A549 (cell line): ENCODE data around the gene PRKAR2B. TPM values are rescaled to one million over a fixed set of nuclear protein-coding genes. Genes with fewer than 3 reads are reported as not detected.
A peak's percentile ranks its signal among the peaks of the same experiment; 100 is the strongest.

Experiments used
- ATAC-seq, 2 experiments: fragments of 200-7000 bp in 1 of 2; fragments of >200 bp in 1 of 2; cut with Nextera tagmentation in 1 of 2; cut with Tn5 transposase in 1 of 2; 3 replicates each; pipeline versions ENCODE4 v1.8.0 to v1.9.1; 2018 to 2020; ENCODE audit warnings: mild to moderate bottlenecking in 1 of 2, moderate library complexity in 1 of 2
- CTCF ChIA-PET: fragments of 300-600 bp; sonication (Branson Sonifier 250); formaldehyde crosslinking; extraction: SDS; loops from one replicate; lab custom pipeline; 2021; ENCODE audit warnings: antibody characterized with exemption, inconsistent platforms; lab: Yijun Ruan, JAX
- POLR2A ChIA-PET: fragments of 350-600 bp; formaldehyde crosslinking; extraction: SDS; loops from one replicate; lab custom pipeline; 2021; ENCODE audit warnings: antibody characterized with exemption, inconsistent platforms; lab: Yijun Ruan, JAX
- DNase-seq, 2 experiments: peaks; one replicate each; pipeline versions ENCODE4 v3.0.0 to v3.0.0-alpha.2; 2011 to 2016; ENCODE audit warnings: low read depth in 1 of 2, low spot score in 1 of 2
- FAIRE-seq: peaks from 2 replicates; lab custom pipeline; 2011; peaks lifted over from hg19 to GRCh38; lab: Jason Lieb, UNC
- H3K27ac ChIP-seq, 2 experiments: fragments of >200 bp; sonication (Bioruptor Twin); formaldehyde crosslinking; 3 replicates each; pipeline ENCODE4 v1.5.1; 2016 to 2017
- H3K4me1 ChIP-seq: fragments of >200 bp; sonication (Bioruptor Twin); formaldehyde crosslinking; 3 replicates; pipeline ENCODE4 v1.6.1; 2016
- H3K4me2 ChIP-seq: fragments of >200 bp; sonication (Bioruptor Twin); formaldehyde crosslinking; 3 replicates; pipeline ENCODE4 v1.6.1; 2016
- H3K4me3 ChIP-seq: fragments of >200 bp; sonication (Bioruptor Twin); formaldehyde crosslinking; 3 replicates; pipeline ENCODE4 v1.5.1; 2016
- H3K9me3 ChIP-seq: fragments of >200 bp; sonication (Bioruptor Twin); formaldehyde crosslinking; 3 replicates; pipeline ENCODE4 v1.6.1; 2016
- BHLHE40 ChIP-seq: IDR thresholded peaks from 2 replicates; pipeline ENCODE4 v1.6.1; 2012; ENCODE audit warnings: low read depth, low read length, inconsistent platforms
- CBX8 ChIP-seq: fragments of 200-600 bp; sonication (generic); IDR thresholded peaks from 2 replicates; pipeline ENCODE4 v1.6.1; 2016
- CHD2 ChIP-seq: fragments of 150-350 bp; IDR thresholded peaks from 2 replicates; pipeline ENCODE4 v1.6.1; 2014; ENCODE audit warnings: low read length; ENCODE audit not compliant: partially characterized antibody
- CTCF ChIP-seq: fragments of >200 bp; sonication (Bioruptor Twin); formaldehyde crosslinking; IDR thresholded peaks from 3 replicates; pipeline ENCODE4 v1.5.1; 2016
- ELK1 ChIP-seq: fragments of 150-350 bp; IDR thresholded peaks from 2 replicates; pipeline ENCODE4 v1.6.1; 2014; ENCODE audit warnings: low read depth, mild to moderate bottlenecking, low read length
- FOXS1 ChIP-seq: fragments of 250-450 bp; sonication (Bioruptor Pico); IDR thresholded peaks from 2 replicates; pipeline ENCODE4 v1.5.0; 2020; ENCODE audit warnings: mild to moderate bottlenecking, moderate library complexity
- HDAC2 ChIP-seq: fragments of 200-600 bp; sonication (generic); IDR thresholded peaks from 2 replicates; pipeline ENCODE4 v1.6.1; 2016
- HES2 ChIP-seq: fragments of >200 bp; sonication (Bioruptor Twin); formaldehyde crosslinking; IDR thresholded peaks from 2 replicates; pipeline ENCODE4 v1.6.1; 2016
- HMGXB4 ChIP-seq: fragments of 250-450 bp; sonication (Bioruptor Pico); IDR thresholded peaks from 2 replicates; pipeline ENCODE4 v1.5.0; 2021; ENCODE audit warnings: mild to moderate bottlenecking, moderate library complexity, borderline replicate concordance
- HOXB13 ChIP-seq: fragments of 250-450 bp; sonication (Bioruptor Pico); IDR thresholded peaks from 2 replicates; pipeline ENCODE4 v1.5.0; 2020; ENCODE audit warnings: low read depth, mild to moderate bottlenecking, moderate library complexity
- JUN ChIP-seq, 2 experiments: fragments of >200 bp; sonication (Bioruptor Twin); formaldehyde crosslinking; IDR thresholded peaks; 2 replicates in 1 of 2; 3 replicates in 1 of 2; pipeline ENCODE4 v1.6.1; 2016 to 2017
- KDM5A ChIP-seq: fragments of 200-600 bp; sonication (generic); IDR thresholded peaks from 2 replicates; pipeline ENCODE4 v1.6.1; 2016; ENCODE audit warnings: antibody characterized with exemption, mild to moderate bottlenecking
- MAFK ChIP-seq: fragments of 450-650 bp; IDR thresholded peaks from 2 replicates; pipeline ENCODE4 v1.6.1; 2014; ENCODE audit not compliant: partially characterized antibody
- MAX ChIP-seq: IDR thresholded peaks from 2 replicates; pipeline ENCODE4 v1.6.1; 2012
- MYC ChIP-seq: IDR thresholded peaks from 2 replicates; pipeline ENCODE4 v1.6.1; 2012; ENCODE audit warnings: mild to moderate bottlenecking, inconsistent platforms, low read length, improper control_type of control experiment, borderline replicate concordance
- NFE2L2 ChIP-seq: fragments of 150-350 bp; conservative IDR thresholded peaks from 2 replicates; pipeline ENCODE4 v1.6.1; 2014; ENCODE audit warnings: low read length
- NR3C1 ChIP-seq: fragments of >200 bp; sonication (Bioruptor Twin); formaldehyde crosslinking; IDR thresholded peaks from 3 replicates; pipeline ENCODE4 v1.6.1; 2017
- PHF8 ChIP-seq: fragments of 200-600 bp; sonication (generic); IDR thresholded peaks from 2 replicates; pipeline ENCODE4 v1.6.1; 2016; ENCODE audit warnings: low read depth, mild to moderate bottlenecking, antibody characterized with exemption, moderate library complexity, borderline replicate concordance
- POLR2A ChIP-seq: IDR thresholded peaks from 2 replicates; pipeline ENCODE4 v1.6.1; 2012; ENCODE audit warnings: mild to moderate bottlenecking, low read length
- REST ChIP-seq: fragments of 200-600 bp; sonication (generic); IDR thresholded peaks from 2 replicates; pipeline ENCODE4 v1.6.1; 2016; ENCODE audit warnings: antibody characterized with exemption, mild to moderate bottlenecking, moderate library complexity
- RNF2 ChIP-seq: fragments of 200-600 bp; sonication (generic); IDR thresholded peaks from 2 replicates; pipeline ENCODE4 v1.6.1; 2016; ENCODE audit warnings: low read depth, mild to moderate bottlenecking, antibody characterized with exemption, moderate library complexity, borderline replicate concordance
- TFCP2L1 ChIP-seq: fragments of 250-450 bp; sonication (Bioruptor Pico); IDR thresholded peaks from 2 replicates; pipeline ENCODE4 v1.5.0; 2021; ENCODE audit warnings: mild to moderate bottlenecking
- WGBS: methylation state at CpG from one replicate; pipeline ENCODE4 v1.1.6; 2017; ENCODE audit errors: missing lambda C conversion rate; 5-methylcytosine and 5-hydroxymethylcytosine counted together
- polyA plus RNA-seq, 4 experiments: library from polyadenylated mRNA; depleted of rRNA in 3 of 4; stranded (reverse); fragments of >200 nt; fragmentation: RNase III in 1 of 4; extraction: RNeasy Plus Mini Kit Qiagen cat#74134 plus additional on column Dnase treatment in 1 of 4; gene quantifications; 2 replicates in 3 of 4; 3 replicates in 1 of 4; pipeline ENCODE4 v1.2.3, GENCODE V29; 2011 to 2017

Gene PRKAR2B
- polyA plus RNA-seq, 2 of the 4 experiments (the other 2 are of a cell fraction) = 3.6 to 4.4 TPM

GRCh38 chr7:107169120-107170050 is 124.9 kb downstream of the PRKAR2B start (continued):
- TF ChIP-seq BHLHE40 = peak; percentile 47; the same call in 1 of the 2 replicates
- TF ChIP-seq MAFK = no peak
- no peak; the same call in 1 of the 2 replicates for TF ChIP-seq NFE2L2
- peak; percentile 96 for TF ChIP-seq TFCP2L1 (CRISPR knock-in tag)
- TF ChIP-seq PHF8 = 0 out of 2 replicates have a peak, but pooled peaks have one; percentile 16

- FAIRE-seq (no peak), ATAC-seq (no peak; a peak in 1 of 6 replicates), DNase-seq (peak in 1 of 2 experiments; percentile 13)
- Histone ChIP-seq H3K9me3 (no peaks in the 10 kb centered on the region), H3K27ac (peak overlapping the region; percentile 85 to 92), H3K4me1 (peaks cover 21% of the 10 kb centered on the region; the same call in 2 of the 3 replicates), H3K4me3 (peak overlapping the region; percentile 72), H3K4me2 (peak overlapping the region; percentile 79)
- no peak for TF ChIP-seq NR3C1
- TF ChIP-seq HES2 = no peak
- TF ChIP-seq HDAC2 = no peak
- no peak for TF ChIP-seq HMGXB4 (CRISPR knock-in tag)
- no peak for TF ChIP-seq CTCF
- TF ChIP-seq BHLHE40 = no peak
- no peak for TF ChIP-seq POLR2A
- TF ChIP-seq NFE2L2 = no peak
- TF ChIP-seq ELK1 = no peak
- TF ChIP-seq CBX8 = no peak
- no peak for TF ChIP-seq REST
- TF ChIP-seq FOXS1 (CRISPR knock-in tag) = no peak
- no peak for TF ChIP-seq MYC
- no peak for TF ChIP-seq RNF2
- TF ChIP-seq MAX = no peak
- no peak for TF ChIP-seq KDM5A
- no peak for TF ChIP-seq JUN (IDR thresholded peaks at IDR 0.05)
- no peak for TF ChIP-seq HOXB13
- no peak for TF ChIP-seq CHD2
- ChIA-PET POLR2A (interaction anchor here (1.0 to 2.9 kb wide), 4 partner anchors 10 to 573 kb away, joined by 4 to 28 read pairs (median 7); partner anchors contain the start of gene CBLL1), CTCF (interaction anchor here (1.3 kb wide), 1 partner anchor 377 kb away, joined by 4 read pairs; no protein-coding TSS in a partner anchor)
- 18% methylated on average over 13 of the region's 13 CpGs for WGBS
Measured at GRCh38 chr7:107170051-107170915, 125.8 kb downstream of the PRKAR2B start.
